Measurements from ENCODE around the gene CSAD. TPM values are rescaled to one million over a fixed set of nuclear protein-coding genes. Genes with fewer than 3 reads are reported as not detected.

CSAD gene
- total and polyA plus RNA-seq, 2 experiments from 2014 or later: 3.2 to 7.1 TPM

- no peak for ATAC-seq
- Histone ChIP-seq H3K4me1 (ENCODE audit: insufficient read depth) (peaks cover 64% of the 10 kb centered on the region), H3F3A (replicated peaks; ENCODE audit: low read depth) (peaks cover 17% of the 10 kb centered on the region), H3K27me3 (ENCODE audit: insufficient read depth) (peaks cover 4% of the 10 kb centered on the region; the same call in 1 of the 2 replicates), H3K27ac (ENCODE audit: low read depth) (no peak overlapping the region), H3K4me2 (no peak overlapping the region), H3K36me3 (ENCODE audit: insufficient read depth) (no peaks in the 10 kb centered on the region; the same call in 1 of the 2 replicates), H3K4me3 (no peak overlapping the region), H3K9me2 (ENCODE audit: insufficient read depth) (no peaks in the 10 kb centered on the region), H2AFZ (no peak overlapping the region), H3K79me2 (replicated peaks; ENCODE audit: insufficient read depth) (peaks cover 4% of the 10 kb centered on the region; the same call in 1 of the 2 replicates), H4K20me1 (replicated peaks; ENCODE audit: insufficient read depth) (no peaks in the 10 kb centered on the region)
- H3K27ac Mint-ChIP-seq: no peak overlapping the region
- H3K36me3 Mint-ChIP-seq (ENCODE audit: low read depth): peaks cover 5% of the 10 kb centered on the region
- H3K9me3 Mint-ChIP-seq: no peaks in the 10 kb centered on the region
- peaks cover 31% of the 10 kb centered on the region for H3K27me3 Mint-ChIP-seq (ENCODE audit: insufficient read depth, low read depth, poor library complexity)
- H3K4me3 Mint-ChIP-seq: no peak overlapping the region; the same call in 2 of the 3 replicates
- DNase-seq (ENCODE audit: low spot score): no peak
- TF ChIP-seq POLR2AphosphoS5 (IDR thresholded peaks at IDR 0.05; ENCODE audit: low read depth) (no peak), NANOG (IDR thresholded peaks at IDR 0.05; ENCODE audit: borderline replicate concordance) (no peak), REST (IDR thresholded peaks at IDR 0.05; ENCODE audit: unreplicated experiment) (no peak)
- H3K4me1 Mint-ChIP-seq: peaks cover 64% of the 10 kb centered on the region
These were observed 46.6 kb upstream of the CSAD start for GRCh38 chr12:53227341-53227740.

GRCh38 chr12:53226815-53227214 lies 46.1 kb upstream of the CSAD start:
- Histone ChIP-seq H3K4me1 (ENCODE audit: insufficient read depth) (peaks cover 69% of the 10 kb centered on the region), H3F3A (replicated peaks; ENCODE audit: low read depth) (peaks cover 21% of the 10 kb centered on the region), H3K36me3 (ENCODE audit: insufficient read depth) (no peaks in the 10 kb centered on the region; the same call in 1 of the 2 replicates), H3K79me2 (replicated peaks; ENCODE audit: insufficient read depth) (peaks cover 4% of the 10 kb centered on the region; the same call in 1 of the 2 replicates), H3K4me2 (no peak overlapping the region), H3K27me3 (ENCODE audit: insufficient read depth) (peaks cover 4% of the 10 kb centered on the region; the same call in 1 of the 2 replicates), H3K4me3 (no peak overlapping the region), H4K20me1 (replicated peaks; ENCODE audit: insufficient read depth) (no peaks in the 10 kb centered on the region), H3K9me2 (ENCODE audit: insufficient read depth) (no peaks in the 10 kb centered on the region), H3K27ac (ENCODE audit: low read depth) (no peak overlapping the region), H2AFZ (no peak overlapping the region)
- no peak for ATAC-seq
- Mint-ChIP-seq H3K27ac (no peak overlapping the region), H3K4me1 (peaks cover 69% of the 10 kb centered on the region), H3K27me3 (ENCODE audit: insufficient read depth, low read depth, poor library complexity) (peaks cover 34% of the 10 kb centered on the region), H3K4me3 (no peak overlapping the region; the same call in 2 of the 3 replicates), H3K36me3 (ENCODE audit: low read depth) (peaks cover 5% of the 10 kb centered on the region), H3K9me3 (no peaks in the 10 kb centered on the region)
- no peak for DNase-seq (ENCODE audit: low spot score)
- no peak for TF ChIP-seq ZNF462 (CRISPR knock-in tag; IDR thresholded peaks at IDR 0.05)
